NB4 (cell line): ENCODE results near the gene PLPP3.

Source experiments
- CTCF ChIP-seq: IDR thresholded peaks from one replicate; pipeline ENCODE4 v1.5.1; 2012; ENCODE audit warnings: low read depth, low read length
- MAX ChIP-seq: IDR thresholded peaks from 2 replicates; pipeline ENCODE4 v1.6.1; 2011; ENCODE audit warnings: low read depth, low read length

GRCh38 chr1:56538532-56538931 is 40.8 kb downstream of the PLPP3 start:
- no peak for TF ChIP-seq MAX
- TF ChIP-seq CTCF = no peak
